Liver (tissue), 9 donors: Measurements from ENCODE around the gene MYBPC3. TPM values are rescaled to one million over a fixed set of nuclear protein-coding genes. Genes with fewer than 3 reads are reported as not detected.

Source experiments
- DNase-seq: peaks from one replicate; pipeline ENCODE4 v3.0.0-alpha.2; 2017; ENCODE audit warnings: low spot score
- H3K27ac ChIP-seq, 2 donors: one replicate each; pipeline ENCODE4 v1.7.0; 2013; ENCODE audit warnings: inconsistent platforms in 2 of 2, low read length in 2 of 2, control low read depth in 1 of 2, low read depth in 1 of 2, mild to moderate bottlenecking in 1 of 2
- H3K27me3 ChIP-seq, 4 donors: one replicate each; pipeline versions ENCODE4 v1.6.1 to v1.7.0; 2013; ENCODE audit warnings: low read length in 3 of 4, inconsistent platforms in 1 of 4, mild to moderate bottlenecking in 1 of 4, moderate library complexity in 1 of 4; ENCODE audit not compliant: control insufficient read depth in 4 of 4, insufficient read depth in 4 of 4
- H3K36me3 ChIP-seq, 4 donors: one replicate each; pipeline versions ENCODE4 v1.6.1 to v1.7.0; 2013; ENCODE audit warnings: low read length in 3 of 4, mild to moderate bottlenecking in 3 of 4, low read depth in 1 of 4, moderate library complexity in 1 of 4; ENCODE audit not compliant: control insufficient read depth in 4 of 4, insufficient read depth in 3 of 4
- H3K4me1 ChIP-seq, 4 donors: one replicate each; pipeline versions ENCODE4 v1.6.1 to v1.7.0; 2013; ENCODE audit warnings: low read length in 3 of 4, mild to moderate bottlenecking in 3 of 4, moderate library complexity in 1 of 4; ENCODE audit not compliant: control insufficient read depth in 4 of 4, insufficient read depth in 4 of 4
- H3K4me3 ChIP-seq, 3 donors: one replicate each; pipeline versions ENCODE4 v1.6.1 to v1.7.0; 2013; ENCODE audit warnings: low read length in 3 of 3, control low read depth in 1 of 3, low read depth in 1 of 3, mild to moderate bottlenecking in 1 of 3
- H3K9ac ChIP-seq, 2 donors: one replicate each; pipeline ENCODE4 v1.7.0; 2013; ENCODE audit warnings: low read length in 2 of 2, mild to moderate bottlenecking in 2 of 2, moderate library complexity in 2 of 2, control low read depth in 1 of 2, low read depth in 1 of 2
- H3K9me3 ChIP-seq, 4 donors: one replicate each; pipeline versions ENCODE4 v1.6.1 to v1.7.0; 2013; ENCODE audit warnings: low read length in 3 of 4; ENCODE audit not compliant: control insufficient read depth in 4 of 4
- FOXA1 ChIP-seq: IDR thresholded peaks from 2 replicates; pipeline ENCODE4 v1.6.1; 2016; ENCODE audit warnings: antibody characterized with exemption
- FOXA2 ChIP-seq: IDR thresholded peaks from 2 replicates; pipeline ENCODE4 v1.6.1; 2016; ENCODE audit warnings: antibody characterized with exemption
- HNF4A ChIP-seq, 2 donors: conservative IDR thresholded peaks; 2 replicates each; pipeline ENCODE4 v1.6.1; 2016; ENCODE audit warnings: antibody characterized with exemption in 2 of 2, mild to moderate bottlenecking in 2 of 2
- HNF4G ChIP-seq: IDR thresholded peaks from 2 replicates; pipeline ENCODE4 v1.6.1; 2016; ENCODE audit warnings: antibody characterized with exemption
- NR2F2 ChIP-seq: IDR thresholded peaks from 2 replicates; pipeline ENCODE4 v1.6.1; 2016; ENCODE audit warnings: antibody characterized with exemption
- RAD21 ChIP-seq, 2 donors: IDR thresholded peaks; 2 replicates each; pipeline ENCODE4 v1.6.1; 2016; ENCODE audit warnings: antibody characterized with exemption in 2 of 2, mild to moderate bottlenecking in 2 of 2
- RXRA ChIP-seq, 2 donors: IDR thresholded peaks; 2 replicates each; pipeline ENCODE4 v1.6.1; 2017 to 2018; ENCODE audit warnings: antibody characterized with exemption in 2 of 2, mild to moderate bottlenecking in 1 of 2
- SP1 ChIP-seq: IDR thresholded peaks from 2 replicates; pipeline ENCODE4 v1.6.1; 2018; ENCODE audit warnings: antibody characterized with exemption, mild to moderate bottlenecking
- TAF1 ChIP-seq: conservative IDR thresholded peaks from 2 replicates; pipeline ENCODE4 v1.6.1; 2016; ENCODE audit warnings: antibody characterized with exemption, mild to moderate bottlenecking
- WGBS: extraction: QIAGEN DNeasy Blood & Tissue Kit; methylation state at CpG from one replicate; pipeline ENCODE4 v1.1.7; 2013; 5-methylcytosine and 5-hydroxymethylcytosine counted together
- polyA plus RNA-seq, 2 donors: library from polyadenylated mRNA; stranded (reverse) in 1 of 2; unstranded in 1 of 2; fragments of 200-250 nt in 1 of 2; fragments of >200 nt in 1 of 2; fragmentation: Nextera tagmentation in 1 of 2; extraction: Ambion mirVana in 1 of 2; gene quantifications; one replicate each; pipeline versions ENCODE4 v1.2.1 to v1.2.3, GENCODE V29; 2013 to 2015
- total RNA-seq, 2 donors: library from RNA; depleted of rRNA; stranded (reverse); fragments of >200 nt; gene quantifications; one replicate each; pipeline ENCODE4 v1.2.3, GENCODE V29; 2014
- TF ChIP-seq, protein P1 (sequence below): IDR thresholded peaks from 2 replicates; pipeline ENCODE4 v1.6.1; 2016; ENCODE audit warnings: antibody characterized with exemption
- TF ChIP-seq, protein P2 (sequence below): fragments of 150-350 bp; IDR thresholded peaks from 2 replicates; pipeline ENCODE4 v1.5.1; 2017; ENCODE audit warnings: improper control_type of control experiment, low read depth, low read length; ENCODE audit not compliant: missing input control
- TF ChIP-seq, protein P3 (sequence below): IDR thresholded peaks from 2 replicates; pipeline ENCODE4 v1.6.1; 2016; ENCODE audit warnings: antibody characterized with exemption
- TF ChIP-seq, protein P4 (sequence below): IDR thresholded peaks from 2 replicates; pipeline ENCODE4 v1.6.1; 2016; ENCODE audit warnings: antibody characterized with exemption, mild to moderate bottlenecking
- donor health status: healthy.
- donor health status: healthy.
- donor health status: healthy.
- donor health status: healthy.
- donor health status: healthy.

Gene MYBPC3
- total and polyA plus RNA-seq, 4 donors, result 0.01 to 0.25 TPM; not detected in 2

DNA sequence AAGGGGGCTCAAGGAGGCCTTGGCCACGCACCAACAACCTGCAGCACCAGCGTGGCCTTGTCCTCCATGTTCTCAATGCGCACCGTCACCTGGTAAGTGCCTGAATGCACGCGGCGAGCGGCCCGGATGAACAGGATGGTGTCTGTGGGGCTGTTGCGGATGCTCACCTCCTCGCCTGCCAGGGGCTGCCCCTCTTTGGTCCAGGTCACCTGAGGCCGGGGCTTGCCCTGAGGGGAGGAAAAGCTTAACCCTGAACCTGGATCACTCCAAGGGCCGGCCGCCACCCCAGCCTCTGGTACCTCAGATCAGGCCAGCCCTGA lies 19.0 kb downstream of the MYBPC3 start:
- H3K4me3 ChIP-seq, result no peak overlapping the region
- no peak overlapping the region for H3K27ac ChIP-seq
- TF ChIP-seq, protein P1, sequence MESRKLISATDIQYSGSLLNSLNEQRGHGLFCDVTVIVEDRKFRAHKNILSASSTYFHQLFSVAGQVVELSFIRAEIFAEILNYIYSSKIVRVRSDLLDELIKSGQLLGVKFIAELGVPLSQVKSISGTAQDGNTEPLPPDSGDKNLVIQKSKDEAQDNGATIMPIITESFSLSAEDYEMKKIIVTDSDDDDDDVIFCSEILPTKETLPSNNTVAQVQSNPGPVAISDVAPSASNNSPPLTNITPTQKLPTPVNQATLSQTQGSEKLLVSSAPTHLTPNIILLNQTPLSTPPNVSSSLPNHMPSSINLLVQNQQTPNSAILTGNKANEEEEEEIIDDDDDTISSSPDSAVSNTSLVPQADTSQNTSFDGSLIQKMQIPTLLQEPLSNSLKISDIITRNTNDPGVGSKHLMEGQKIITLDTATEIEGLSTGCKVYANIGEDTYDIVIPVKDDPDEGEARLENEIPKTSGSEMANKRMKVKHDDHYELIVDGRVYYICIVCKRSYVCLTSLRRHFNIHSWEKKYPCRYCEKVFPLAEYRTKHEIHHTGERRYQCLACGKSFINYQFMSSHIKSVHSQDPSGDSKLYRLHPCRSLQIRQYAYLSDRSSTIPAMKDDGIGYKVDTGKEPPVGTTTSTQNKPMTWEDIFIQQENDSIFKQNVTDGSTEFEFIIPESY, result no peak
- TF ChIP-seq FOXA1, result no peak
- TF ChIP-seq SP1, result no peak
- no peak for TF ChIP-seq RAD21 (IDR thresholded peaks at IDR 0.05)
- TF ChIP-seq, protein P2, sequence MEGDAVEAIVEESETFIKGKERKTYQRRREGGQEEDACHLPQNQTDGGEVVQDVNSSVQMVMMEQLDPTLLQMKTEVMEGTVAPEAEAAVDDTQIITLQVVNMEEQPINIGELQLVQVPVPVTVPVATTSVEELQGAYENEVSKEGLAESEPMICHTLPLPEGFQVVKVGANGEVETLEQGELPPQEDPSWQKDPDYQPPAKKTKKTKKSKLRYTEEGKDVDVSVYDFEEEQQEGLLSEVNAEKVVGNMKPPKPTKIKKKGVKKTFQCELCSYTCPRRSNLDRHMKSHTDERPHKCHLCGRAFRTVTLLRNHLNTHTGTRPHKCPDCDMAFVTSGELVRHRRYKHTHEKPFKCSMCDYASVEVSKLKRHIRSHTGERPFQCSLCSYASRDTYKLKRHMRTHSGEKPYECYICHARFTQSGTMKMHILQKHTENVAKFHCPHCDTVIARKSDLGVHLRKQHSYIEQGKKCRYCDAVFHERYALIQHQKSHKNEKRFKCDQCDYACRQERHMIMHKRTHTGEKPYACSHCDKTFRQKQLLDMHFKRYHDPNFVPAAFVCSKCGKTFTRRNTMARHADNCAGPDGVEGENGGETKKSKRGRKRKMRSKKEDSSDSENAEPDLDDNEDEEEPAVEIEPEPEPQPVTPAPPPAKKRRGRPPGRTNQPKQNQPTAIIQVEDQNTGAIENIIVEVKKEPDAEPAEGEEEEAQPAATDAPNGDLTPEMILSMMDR, result no peak
- TF ChIP-seq HNF4G, result no peak
- no peak for TF ChIP-seq FOXA2
- no peak for TF ChIP-seq HNF4A (conservative IDR thresholded peaks at IDR 0.05)
- TF ChIP-seq TAF1, result no peak
- TF ChIP-seq, protein P3, sequence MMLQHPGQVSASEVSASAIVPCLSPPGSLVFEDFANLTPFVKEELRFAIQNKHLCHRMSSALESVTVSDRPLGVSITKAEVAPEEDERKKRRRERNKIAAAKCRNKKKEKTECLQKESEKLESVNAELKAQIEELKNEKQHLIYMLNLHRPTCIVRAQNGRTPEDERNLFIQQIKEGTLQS, result no peak
- TF ChIP-seq, protein P4, sequence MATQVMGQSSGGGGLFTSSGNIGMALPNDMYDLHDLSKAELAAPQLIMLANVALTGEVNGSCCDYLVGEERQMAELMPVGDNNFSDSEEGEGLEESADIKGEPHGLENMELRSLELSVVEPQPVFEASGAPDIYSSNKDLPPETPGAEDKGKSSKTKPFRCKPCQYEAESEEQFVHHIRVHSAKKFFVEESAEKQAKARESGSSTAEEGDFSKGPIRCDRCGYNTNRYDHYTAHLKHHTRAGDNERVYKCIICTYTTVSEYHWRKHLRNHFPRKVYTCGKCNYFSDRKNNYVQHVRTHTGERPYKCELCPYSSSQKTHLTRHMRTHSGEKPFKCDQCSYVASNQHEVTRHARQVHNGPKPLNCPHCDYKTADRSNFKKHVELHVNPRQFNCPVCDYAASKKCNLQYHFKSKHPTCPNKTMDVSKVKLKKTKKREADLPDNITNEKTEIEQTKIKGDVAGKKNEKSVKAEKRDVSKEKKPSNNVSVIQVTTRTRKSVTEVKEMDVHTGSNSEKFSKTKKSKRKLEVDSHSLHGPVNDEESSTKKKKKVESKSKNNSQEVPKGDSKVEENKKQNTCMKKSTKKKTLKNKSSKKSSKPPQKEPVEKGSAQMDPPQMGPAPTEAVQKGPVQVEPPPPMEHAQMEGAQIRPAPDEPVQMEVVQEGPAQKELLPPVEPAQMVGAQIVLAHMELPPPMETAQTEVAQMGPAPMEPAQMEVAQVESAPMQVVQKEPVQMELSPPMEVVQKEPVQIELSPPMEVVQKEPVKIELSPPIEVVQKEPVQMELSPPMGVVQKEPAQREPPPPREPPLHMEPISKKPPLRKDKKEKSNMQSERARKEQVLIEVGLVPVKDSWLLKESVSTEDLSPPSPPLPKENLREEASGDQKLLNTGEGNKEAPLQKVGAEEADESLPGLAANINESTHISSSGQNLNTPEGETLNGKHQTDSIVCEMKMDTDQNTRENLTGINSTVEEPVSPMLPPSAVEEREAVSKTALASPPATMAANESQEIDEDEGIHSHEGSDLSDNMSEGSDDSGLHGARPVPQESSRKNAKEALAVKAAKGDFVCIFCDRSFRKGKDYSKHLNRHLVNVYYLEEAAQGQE, result no peak
- TF ChIP-seq RXRA (IDR thresholded peaks at IDR 0.05), result no peak
- no peak for DNase-seq
- 97% methylated on average over 14 of the region's 14 CpGs for WGBS
- no peaks in the 10 kb centered on the region for H3K9me3 ChIP-seq
- H3K4me1 ChIP-seq, result no peaks in the 10 kb centered on the region
- H3K36me3 ChIP-seq, result peaks cover 2 to 21% (median 5%) of the 10 kb centered on the region in 4 donors
- no peak overlapping the region for H3K9ac ChIP-seq
- no peaks in the 10 kb centered on the region for H3K27me3 ChIP-seq

DNA sequence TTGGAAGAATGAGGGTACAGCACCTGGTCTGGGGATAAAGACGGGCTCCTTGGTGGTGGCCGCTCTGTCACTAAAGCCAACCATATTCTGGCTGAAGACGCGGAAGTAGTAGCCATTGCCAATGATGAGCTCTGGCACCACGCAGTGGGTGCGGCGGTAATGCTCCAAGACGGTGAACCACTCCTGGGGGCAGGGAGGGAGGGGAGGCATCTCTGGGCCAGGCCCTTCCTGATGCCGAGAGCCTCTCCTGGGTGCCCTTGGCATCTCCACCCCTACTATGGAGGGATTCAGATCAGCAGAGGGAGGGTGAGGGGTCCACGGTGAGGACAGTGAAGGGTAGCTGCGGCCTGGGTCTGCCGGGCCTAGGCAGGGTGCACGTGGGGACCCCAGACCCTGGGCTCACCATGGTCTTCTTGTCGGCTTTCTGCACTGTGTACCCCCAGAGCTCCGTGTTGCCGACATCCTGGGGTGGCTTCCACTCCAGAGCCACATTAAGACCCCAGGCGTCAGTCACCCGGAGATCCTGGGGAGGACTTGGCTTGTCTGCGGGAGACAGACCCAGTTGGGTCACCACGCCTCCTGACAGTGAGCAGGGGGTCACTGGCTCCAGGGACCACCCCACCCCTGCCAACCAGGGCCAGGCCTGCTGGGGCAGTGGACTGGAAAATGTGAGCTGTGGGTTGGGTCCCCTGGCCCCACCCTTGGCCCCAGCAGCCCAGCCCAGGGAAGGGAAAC lies 19.5 kb downstream of the MYBPC3 start:
- WGBS, result 95% methylated on average over 20 of the region's 20 CpGs
- H3K36me3 ChIP-seq, result peaks cover 3 to 26% (median 6%) of the 10 kb centered on the region in 4 donors

More for the DNA sequence above, 19.5 kb downstream of the MYBPC3 start:
- no peaks in the 10 kb centered on the region for H3K4me1 ChIP-seq
- H3K27me3 ChIP-seq, result no peaks in the 10 kb centered on the region
- no peak overlapping the region for H3K27ac ChIP-seq
- DNase-seq, result no peak
- H3K9me3 ChIP-seq, result no peaks in the 10 kb centered on the region
- H3K9ac ChIP-seq, result no peak overlapping the region
- no peak for TF ChIP-seq NR2F2
- H3K4me3 ChIP-seq, result no peak overlapping the region
